Urinary bladder (tissue), 4 donors: ENCODE data around the gene ARID3A. TPM values are rescaled to one million over a fixed set of nuclear protein-coding genes. Genes with fewer than 3 reads are reported as not detected.
"Not testable (repeated sequence)": the region's sequence is repeated elsewhere in the genome, so short reads cannot be mapped to it uniquely, and the experiment has no call there.

Experiments
- DNase-seq: peaks from one replicate; pipeline ENCODE4 v3.0.0-alpha.2; 2015; ENCODE audit errors: extremely low spot score
- H3K27ac ChIP-seq: one replicate; pipeline ENCODE4 v1.5.1; 2013; ENCODE audit warnings: low read depth, mild to moderate bottlenecking, moderate library complexity
- H3K36me3 ChIP-seq: one replicate; pipeline ENCODE4 v1.6.1; 2013; ENCODE audit warnings: mild to moderate bottlenecking, moderate library complexity; ENCODE audit not compliant: insufficient read depth
- H3K4me1 ChIP-seq: one replicate; pipeline ENCODE4 v1.6.1; 2013; ENCODE audit warnings: mild to moderate bottlenecking, moderate library complexity; ENCODE audit not compliant: insufficient read depth
- H3K4me3 ChIP-seq: one replicate; pipeline ENCODE4 v1.5.1; 2013; ENCODE audit warnings: low read depth, low read length
- WGBS: extraction: QIAGEN DNeasy Blood & Tissue Kit; methylation state at CpG from one replicate; pipeline ENCODE4 v1.1.7; 2013; 5-methylcytosine and 5-hydroxymethylcytosine counted together
- polyA plus RNA-seq: library from polyadenylated mRNA; stranded (reverse); fragments of 200-250 nt; gene quantifications from one replicate; pipeline ENCODE4 v1.2.3, GENCODE V29; 2013
- total RNA-seq: library from RNA; depleted of rRNA; stranded (reverse); fragments of >200 nt; gene quantifications from one replicate; pipeline ENCODE4 v1.2.3, GENCODE V29; 2014
- donor health status: healthy with polysubstance abuse.
- donor health status: healthy.

The ARID3A gene
- total and polyA plus RNA-seq, 2 donors = 6.1 to 9.1 TPM

GRCh38 chr19:885536-886224 lies 40.2 kb upstream of the ARID3A start:
- H3K4me3 ChIP-seq = no peak overlapping the region
- no peaks in the 10 kb centered on the region for H3K4me1 ChIP-seq
- WGBS = 96% methylated on average over 64 of the region's 64 CpGs
- peaks cover 4% of the 10 kb centered on the region for H3K36me3 ChIP-seq
- no peak overlapping the region for H3K27ac ChIP-seq
- no peak for DNase-seq

- WGBS = 76% methylated on average over 16 of the region's 16 CpGs
- no peaks in the 10 kb centered on the region for H3K4me1 ChIP-seq
- H3K36me3 ChIP-seq = peaks cover 2% of the 10 kb centered on the region
- no peak overlapping the region for H3K4me3 ChIP-seq
- DNase-seq = no peak
- no peak overlapping the region for H3K27ac ChIP-seq
Measured at GRCh38 chr19:887072-887471, 38.8 kb upstream of the ARID3A start.

GRCh38 chr19:887599-887998 lies 38.2 kb upstream of the ARID3A start:
- WGBS = 96% methylated on average over 10 of the region's 10 CpGs
- H3K4me3 ChIP-seq = no peak overlapping the region

GRCh38 chr19:888581-889385 lies 37.1 kb upstream of the ARID3A start:
- Histone ChIP-seq H3K36me3 (peaks cover 2% of the 10 kb centered on the region), H3K4me3 (no peak overlapping the region), H3K27ac (no peak overlapping the region), H3K4me1 (no peaks in the 10 kb centered on the region)
- no peak for DNase-seq
- 91% methylated on average over 30 of the region's 30 CpGs for WGBS

More at GRCh38 chr19:887599-887998, 38.2 kb upstream of the ARID3A start:
- Histone ChIP-seq H3K36me3 (peaks cover 2% of the 10 kb centered on the region), H3K4me1 (no peaks in the 10 kb centered on the region), H3K27ac (no peak overlapping the region)
- DNase-seq = no peak

GRCh38 chr19:889662-890295 lies 36.1 kb upstream of the ARID3A start:
- H3K4me1 ChIP-seq = no peaks in the 10 kb centered on the region
- DNase-seq = no peak
- H3K4me3 ChIP-seq = no peak overlapping the region
- H3K27ac ChIP-seq = no peak overlapping the region
- 92% methylated on average over 26 of the region's 26 CpGs for WGBS
- H3K36me3 ChIP-seq = peaks cover 2% of the 10 kb centered on the region

- Histone ChIP-seq H3K4me3 (no peak overlapping the region), H3K27ac (no peak overlapping the region), H3K4me1 (no peaks in the 10 kb centered on the region), H3K36me3 (peaks cover 2% of the 10 kb centered on the region)
- WGBS = 91% methylated on average over 18 of the region's 18 CpGs
- no peak for DNase-seq
Measured at GRCh38 chr19:890831-891230, 35.0 kb upstream of the ARID3A start.

- 49% methylated on average over 47 of the region's 50 CpGs for WGBS
Measured at GRCh38 chr19:891421-892200, 34.2 kb upstream of the ARID3A start.

GRCh38 chr19:892243-892893 lies 33.5 kb upstream of the ARID3A start:
- no peaks in the 10 kb centered on the region for H3K36me3 ChIP-seq
- H3K4me3 ChIP-seq = peak overlapping the region; percentile 91
- H3K27ac ChIP-seq = peak overlapping the region; percentile 53
- DNase-seq = no peak
- 5% methylated on average over 25 of the region's 27 CpGs for WGBS
- no peaks in the 10 kb centered on the region for H3K4me1 ChIP-seq

More at GRCh38 chr19:891421-892200, 34.2 kb upstream of the ARID3A start:
- peak overlapping the region; percentile 91 for H3K4me3 ChIP-seq
- H3K36me3 ChIP-seq, H3K27ac ChIP-seq, H3K4me1 ChIP-seq, DNase-seq: not testable (repeated sequence)

GRCh38 chr19:892894-893689 lies 32.7 kb upstream of the ARID3A start, which contains the start of the genes MED16 and RNU6-9:
MED16 (minus strand) TSS chr19:893187; CDS start chr19:891131, 2,056 bp downstream.
RNU6-9 (plus strand) TSS chr19:893484.
- WGBS = under 1% methylated on average over 68 of the region's 69 CpGs
- peak within 1 kb of the TSS; percentile 95 for H3K27ac ChIP-seq
- no peaks in the 10 kb centered on the region for H3K36me3 ChIP-seq
- peak within 1 kb of the TSS; percentile 91 for H3K4me3 ChIP-seq
- H3K4me1 ChIP-seq = no peaks in the 10 kb centered on the region
- peak; percentile 90 for DNase-seq

GRCh38 chr19:896434-896833 lies 29.4 kb upstream of the ARID3A start:
- Histone ChIP-seq H3K4me3 (no peak overlapping the region), H3K27ac (no peak overlapping the region), H3K36me3 (peaks cover 3% of the 10 kb centered on the region), H3K4me1 (no peaks in the 10 kb centered on the region)
- no peak for DNase-seq
- 94% methylated on average over 10 of the region's 10 CpGs for WGBS

- Histone ChIP-seq H3K4me1 (no peaks in the 10 kb centered on the region), H3K4me3 (no peak overlapping the region), H3K27ac (no peak overlapping the region), H3K36me3 (peaks cover 3% of the 10 kb centered on the region)
- DNase-seq = no peak
- WGBS = 92% methylated on average over 11 of the region's 11 CpGs
Measured at GRCh38 chr19:896999-897398, 28.8 kb upstream of the ARID3A start.

- DNase-seq = no peak
- WGBS = 91% methylated on average over 26 of the region's 26 CpGs
- H3K4me1 ChIP-seq = no peaks in the 10 kb centered on the region
- H3K27ac ChIP-seq = no peak overlapping the region
- H3K4me3 ChIP-seq = no peak overlapping the region
- peaks cover 3% of the 10 kb centered on the region for H3K36me3 ChIP-seq
Measured at GRCh38 chr19:897442-898039, 28.3 kb upstream of the ARID3A start.
